IPS DF 6.9 (cell line): ENCODE results near the gene ISG20L2.

Experiments
- DNase-seq: peaks from one replicate; pipeline ENCODE4 v3.0.0-alpha.2; 2013; ENCODE audit warnings: low read depth, low spot score
- H3K27ac ChIP-seq: one replicate; pipeline ENCODE4 v1.5.1; 2013; ENCODE audit warnings: low read length, control low read depth
- H3K27me3 ChIP-seq: 2 replicates; pipeline ENCODE4 v1.6.1; 2013; ENCODE audit warnings: mild to moderate bottlenecking, low read length; ENCODE audit not compliant: control insufficient read depth, insufficient read depth
- H3K36me3 ChIP-seq: 2 replicates; pipeline ENCODE4 v1.6.1; 2013; ENCODE audit warnings: low read length; ENCODE audit not compliant: control insufficient read depth, insufficient read depth
- H3K4me1 ChIP-seq: 2 replicates; pipeline ENCODE4 v1.6.1; 2013; ENCODE audit warnings: low read length; ENCODE audit not compliant: control insufficient read depth, insufficient read depth
- H3K4me3 ChIP-seq: 2 replicates; pipeline ENCODE4 v1.5.1; 2013; ENCODE audit warnings: mild to moderate bottlenecking, low read length
- H3K9me3 ChIP-seq: 2 replicates; pipeline ENCODE4 v1.6.1; 2013; ENCODE audit warnings: low read length, inconsistent platforms; ENCODE audit not compliant: control insufficient read depth, insufficient read depth
- WGBS: extraction: QIAGEN DNeasy Blood & Tissue Kit; methylation state at CpG from one replicate; pipeline ENCODE4 v1.1.7; 2013; ENCODE audit warnings: mixed read lengths, missing lambda C conversion rate; ENCODE audit not compliant: insufficient read length, insufficient coverage; 5-methylcytosine and 5-hydroxymethylcytosine counted together

The ISG20L2 gene

DNA sequence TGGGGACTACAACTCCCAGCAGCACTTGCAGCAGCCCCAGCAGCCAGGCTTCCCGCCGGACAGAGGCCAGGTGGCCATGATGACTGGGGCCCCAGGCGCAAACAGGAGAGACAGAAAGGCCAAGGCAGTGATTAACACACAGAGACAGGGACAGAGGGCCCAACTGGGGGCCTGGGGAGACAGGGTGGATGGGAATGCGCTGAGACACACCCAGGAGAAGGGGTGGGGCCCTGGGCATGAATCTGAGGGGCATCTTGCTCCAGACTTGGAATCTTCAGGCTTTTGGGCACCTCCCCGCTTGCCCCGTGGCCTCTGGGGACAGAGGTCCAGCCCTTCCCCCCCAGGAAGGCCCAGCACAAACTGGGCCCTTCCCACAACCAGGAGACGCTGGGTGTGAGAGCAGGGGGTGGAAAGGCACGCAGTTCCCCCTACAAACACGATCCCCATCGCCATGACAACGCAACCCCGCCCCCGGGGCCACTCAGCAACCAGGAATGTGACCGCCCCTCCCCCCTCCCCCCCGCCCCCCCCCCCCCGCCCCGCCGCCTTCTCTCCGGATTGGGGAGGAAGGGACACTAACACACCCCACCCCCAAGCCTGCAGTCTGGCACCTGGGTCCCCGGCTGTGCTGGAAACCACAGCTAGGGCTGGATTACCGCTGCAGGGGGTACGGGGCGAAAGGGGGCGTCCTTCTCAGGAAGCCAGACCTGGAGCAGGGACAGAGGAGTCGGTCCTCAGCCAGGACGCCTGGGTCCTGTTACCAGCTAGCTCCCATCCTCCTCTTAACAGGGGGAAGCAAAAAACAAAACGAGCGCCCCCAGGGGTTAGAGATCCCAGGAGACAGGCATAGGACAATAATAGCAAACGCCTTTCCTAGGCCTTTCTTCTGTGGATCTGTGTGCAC is 18.4 kb upstream of the ISG20L2 start:
- no peak for DNase-seq
- Histone ChIP-seq H3K27me3 (no peaks in the 10 kb centered on the region), H3K9me3 (no peaks in the 10 kb centered on the region), H3K4me3 (peak overlapping the region; percentile 34; the same call in 1 of the 2 replicates), H3K4me1 (peaks cover 17% of the 10 kb centered on the region), H3K27ac (no peak overlapping the region), H3K36me3 (peaks cover 17% of the 10 kb centered on the region; the same call in 1 of the 2 replicates)
- no CpG with 5 or more reads among the region's 29 CpGs for WGBS

DNA sequence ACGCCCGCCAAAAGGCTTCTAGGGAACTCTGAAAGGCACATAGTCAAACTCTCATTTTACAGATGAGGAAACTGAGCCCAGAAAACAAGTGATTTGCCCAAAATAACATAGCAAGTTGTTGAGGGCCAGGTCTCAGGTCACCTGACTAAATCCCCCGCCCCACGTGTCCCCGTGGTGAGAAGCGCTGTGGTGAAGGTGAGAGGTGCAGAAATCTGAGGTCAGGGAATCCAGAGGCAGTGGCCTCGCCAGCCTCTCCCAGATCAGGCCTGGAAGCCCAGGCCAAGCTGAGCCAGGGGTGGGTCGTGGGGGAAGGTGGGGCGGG is 17.8 kb upstream of the ISG20L2 start:
- Histone ChIP-seq H3K27ac (no peak overlapping the region), H3K4me3 (no peak overlapping the region)
- WGBS: no CpG with 5 or more reads among the region's 9 CpGs

DNA sequence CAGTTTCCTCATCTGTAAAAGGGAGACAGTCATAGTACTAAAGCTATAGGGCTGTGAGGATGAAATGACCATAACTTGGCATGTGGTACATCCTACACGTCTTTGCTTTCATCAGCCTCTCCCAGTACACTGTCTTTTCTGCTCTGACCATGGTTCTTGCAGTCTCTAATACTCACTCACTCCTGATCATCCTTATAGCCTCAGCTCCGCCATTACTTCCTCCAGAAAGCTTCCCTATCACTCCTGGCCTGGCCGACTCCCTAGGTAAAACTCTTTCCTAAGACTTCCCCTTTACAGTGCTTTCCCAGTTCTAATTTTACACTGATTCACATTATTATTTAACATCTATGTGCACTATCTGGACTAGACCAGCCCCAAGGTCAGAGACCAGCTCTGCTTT is 17.3 kb upstream of the ISG20L2 start:
- H3K4me1 ChIP-seq: peaks cover 17% of the 10 kb centered on the region
- H3K27me3 ChIP-seq: no peaks in the 10 kb centered on the region
- WGBS: no CpG with 5 or more reads among the region's 3 CpGs
- H3K4me3 ChIP-seq: no peak overlapping the region
- DNase-seq: no peak
- peaks cover 17% of the 10 kb centered on the region; the same call in 1 of the 2 replicates for H3K36me3 ChIP-seq
- H3K27ac ChIP-seq: no peak overlapping the region
- H3K9me3 ChIP-seq: no peaks in the 10 kb centered on the region

More for the DNA sequence above, 17.8 kb upstream of the ISG20L2 start:
- DNase-seq: no peak
- no peaks in the 10 kb centered on the region for H3K9me3 ChIP-seq
- no peaks in the 10 kb centered on the region for H3K27me3 ChIP-seq
- peaks cover 17% of the 10 kb centered on the region for H3K4me1 ChIP-seq
- H3K36me3 ChIP-seq: peaks cover 17% of the 10 kb centered on the region; the same call in 1 of the 2 replicates

- no CpG with 5 or more reads among the region's 14 CpGs for WGBS
- DNase-seq: no peak
- no peaks in the 10 kb centered on the region for H3K9me3 ChIP-seq
- peaks cover 17% of the 10 kb centered on the region; the same call in 1 of the 2 replicates for H3K36me3 ChIP-seq
- H3K4me3 ChIP-seq: no peak overlapping the region
- no peaks in the 10 kb centered on the region for H3K27me3 ChIP-seq
- peaks cover 17% of the 10 kb centered on the region for H3K4me1 ChIP-seq
- H3K27ac ChIP-seq: no peak overlapping the region
Measured at GRCh38 chr1:156744786-156745419, 16.3 kb upstream of the ISG20L2 start.

- Histone ChIP-seq H3K36me3 (peaks cover 17% of the 10 kb centered on the region; the same call in 1 of the 2 replicates), H3K4me3 (no peak overlapping the region), H3K27ac (no peak overlapping the region), H3K9me3 (no peaks in the 10 kb centered on the region), H3K27me3 (no peaks in the 10 kb centered on the region), H3K4me1 (peaks cover 14% of the 10 kb centered on the region)
- no CpG with 5 or more reads among the region's 12 CpGs for WGBS
- DNase-seq: no peak
Measured at GRCh38 chr1:156744344-156744743, 15.8 kb upstream of the ISG20L2 start.

DNA sequence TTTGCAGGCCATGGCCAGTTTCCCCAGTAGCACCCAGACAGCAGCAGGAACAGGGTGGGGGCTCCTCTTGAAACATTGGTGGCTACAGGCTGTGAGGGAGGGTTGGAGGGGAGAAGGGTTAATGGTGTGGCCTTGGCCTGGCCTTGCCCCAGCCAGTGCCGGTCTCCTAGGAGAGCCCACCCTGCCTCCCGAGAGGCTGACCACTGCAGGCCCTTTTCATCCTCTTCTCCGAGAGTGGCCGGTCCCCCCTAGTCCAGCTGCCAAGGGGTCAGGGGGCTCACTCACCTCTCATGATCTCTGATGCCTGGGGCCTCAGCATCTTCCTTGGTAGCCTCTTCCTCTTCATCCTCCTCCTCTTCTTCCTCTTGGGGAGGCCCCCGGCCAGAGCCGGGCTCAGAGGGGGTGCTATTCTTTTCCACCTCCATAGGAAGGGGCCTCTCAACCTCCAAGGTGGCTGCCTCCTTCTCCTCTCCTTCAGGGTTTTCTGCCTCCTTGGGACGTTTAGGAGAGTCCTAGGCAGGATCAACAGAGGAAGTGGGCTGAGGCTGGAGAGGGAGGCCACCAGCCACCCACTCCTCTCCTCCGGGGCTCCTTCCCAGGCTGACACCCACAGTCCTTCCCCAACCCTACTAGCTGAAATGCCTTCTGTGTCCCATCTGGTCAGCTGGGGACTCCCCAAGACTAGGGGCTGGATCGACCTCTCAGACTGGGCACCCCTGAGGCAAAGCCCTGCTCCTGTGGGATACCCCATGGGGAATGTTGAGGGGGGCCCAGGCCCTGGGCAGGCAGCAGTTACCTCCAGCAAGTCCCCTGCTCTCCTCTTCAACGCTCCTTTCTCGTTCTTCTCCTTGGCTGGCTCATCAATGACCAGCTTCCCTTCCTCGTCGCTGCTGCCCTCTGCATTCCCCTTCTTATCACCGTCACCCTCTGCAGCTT is 15.1 kb upstream of the ISG20L2 start:
- Histone ChIP-seq H3K9me3 (no peaks in the 10 kb centered on the region), H3K27me3 (no peaks in the 10 kb centered on the region), H3K36me3 (peaks cover 17% of the 10 kb centered on the region; the same call in 1 of the 2 replicates), H3K4me1 (peaks cover 10% of the 10 kb centered on the region), H3K4me3 (no peak overlapping the region), H3K27ac (no peak overlapping the region)
- DNase-seq: no peak
- no CpG with 5 or more reads among the region's 14 CpGs for WGBS

- peaks cover 17% of the 10 kb centered on the region; the same call in 1 of the 2 replicates for H3K36me3 ChIP-seq
- H3K9me3 ChIP-seq: no peaks in the 10 kb centered on the region
- no peak overlapping the region for H3K27ac ChIP-seq
- DNase-seq: no peak
- no CpG with 5 or more reads among the region's 4 CpGs for WGBS
- no peak overlapping the region for H3K4me3 ChIP-seq
- no peaks in the 10 kb centered on the region for H3K27me3 ChIP-seq
- H3K4me1 ChIP-seq: peaks cover 5% of the 10 kb centered on the region; the same call in 1 of the 2 replicates
Measured at GRCh38 chr1:156742801-156743200, 14.2 kb upstream of the ISG20L2 start.

GRCh38 chr1:156742017-156742416 is 13.5 kb upstream of the ISG20L2 start:
- Histone ChIP-seq H3K36me3 (peaks cover 17% of the 10 kb centered on the region; the same call in 1 of the 2 replicates), H3K27me3 (no peaks in the 10 kb centered on the region), H3K27ac (no peak overlapping the region), H3K9me3 (no peaks in the 10 kb centered on the region), H3K4me1 (peaks cover 3% of the 10 kb centered on the region; the same call in 1 of the 2 replicates), H3K4me3 (no peak overlapping the region)
- DNase-seq: no peak
- no CpG with 5 or more reads among the region's 3 CpGs for WGBS

DNA sequence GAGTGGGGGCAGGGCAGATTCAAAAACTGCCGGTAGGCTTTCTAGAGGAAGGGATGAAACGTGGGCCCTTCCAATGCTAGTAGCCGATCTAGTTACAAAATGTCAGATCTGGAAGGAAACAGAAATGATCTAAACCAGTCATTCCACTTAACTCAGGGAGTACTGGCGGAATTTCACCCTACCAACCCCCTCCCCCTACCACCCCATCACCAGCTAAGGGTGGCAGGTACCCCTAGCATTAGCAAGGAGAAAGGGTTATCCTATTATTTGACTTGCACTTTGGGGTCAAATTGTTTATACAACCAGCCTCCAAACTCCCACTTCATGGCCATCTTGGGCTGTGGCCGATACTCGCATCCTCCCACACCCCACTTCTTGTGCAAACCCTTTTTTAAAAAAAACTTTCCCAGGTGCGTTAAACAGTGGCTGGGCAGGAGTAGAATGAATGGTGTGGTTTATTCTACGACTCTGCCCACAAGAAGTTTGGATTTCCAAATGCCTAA is 13.0 kb upstream of the ISG20L2 start:
- no peak for DNase-seq
- WGBS: no CpG with 5 or more reads among the region's 8 CpGs
- H3K36me3 ChIP-seq: peaks cover 17% of the 10 kb centered on the region; the same call in 1 of the 2 replicates
- H3K4me1 ChIP-seq: peaks cover 3% of the 10 kb centered on the region; the same call in 1 of the 2 replicates
- no peaks in the 10 kb centered on the region for H3K9me3 ChIP-seq
- H3K27me3 ChIP-seq: no peaks in the 10 kb centered on the region
- no peak overlapping the region for H3K4me3 ChIP-seq
- H3K27ac ChIP-seq: no peak overlapping the region
